ENCODE measurements around the gene HOXA9.

DNA sequence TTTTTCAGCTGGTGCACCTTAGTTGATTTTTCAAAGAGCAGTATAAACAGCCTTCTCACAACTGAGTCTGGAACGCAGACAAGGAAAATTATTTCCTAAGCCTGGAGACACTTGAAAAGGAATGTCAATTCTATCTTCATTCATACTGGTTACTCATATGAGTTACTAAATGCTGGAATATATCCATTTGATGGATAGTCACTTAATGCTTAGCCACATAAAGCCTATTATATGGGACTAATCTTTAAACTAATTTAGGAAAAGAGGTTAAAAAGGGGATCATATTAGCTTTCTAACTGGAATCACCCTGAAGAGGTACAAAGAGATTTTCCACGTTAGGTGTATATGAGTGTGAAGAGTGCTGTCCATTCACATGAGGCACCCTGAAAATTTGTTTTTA lies 33.1 kb downstream of the HOXA9 start:
- TF ChIP-seq CTCF (IDR thresholded peaks at IDR 0.05) (no peak), EZH2 (IDR thresholded peaks at IDR 0.05) (no peak)
